Ishikawa (cell line): ENCODE measurements around the gene IKZF1.

Experiments
- CEBPB ChIP-seq: IDR thresholded peaks from 2 replicates; pipeline ENCODE4 v1.6.1; 2012
- CREB1 ChIP-seq: IDR thresholded peaks from 2 replicates; pipeline ENCODE4 v1.6.1; 2012; ENCODE audit warnings: low read depth
- FOXM1 ChIP-seq: IDR thresholded peaks from 2 replicates; pipeline ENCODE4 v1.6.1; 2012; ENCODE audit warnings: low read depth, borderline replicate concordance
- NFIC ChIP-seq: IDR thresholded peaks from 2 replicates; pipeline ENCODE4 v1.6.1; 2012
- RAD21 ChIP-seq: IDR thresholded peaks from 2 replicates; pipeline ENCODE4 v1.6.1; 2012; ENCODE audit warnings: low read depth
- TEAD4 ChIP-seq: IDR thresholded peaks from 2 replicates; pipeline ENCODE4 v1.6.1; 2012
- YY1 ChIP-seq: IDR thresholded peaks from 2 replicates; pipeline ENCODE4 v1.6.1; 2012; ENCODE audit warnings: low read depth
- ZBTB7A ChIP-seq: IDR thresholded peaks from 2 replicates; pipeline ENCODE4 v1.6.1; 2012; ENCODE audit warnings: low read depth
- TF ChIP-seq, protein P1 (sequence below): IDR thresholded peaks from 2 replicates; pipeline ENCODE4 v1.6.1; 2012; ENCODE audit warnings: low read depth, mild to moderate bottlenecking
- TF ChIP-seq, protein P2 (sequence below): IDR thresholded peaks from 2 replicates; pipeline ENCODE4 v1.6.1; 2012
- TF ChIP-seq, protein P3 (sequence below): IDR thresholded peaks from 2 replicates; pipeline ENCODE4 v1.6.1; 2012

DNA sequence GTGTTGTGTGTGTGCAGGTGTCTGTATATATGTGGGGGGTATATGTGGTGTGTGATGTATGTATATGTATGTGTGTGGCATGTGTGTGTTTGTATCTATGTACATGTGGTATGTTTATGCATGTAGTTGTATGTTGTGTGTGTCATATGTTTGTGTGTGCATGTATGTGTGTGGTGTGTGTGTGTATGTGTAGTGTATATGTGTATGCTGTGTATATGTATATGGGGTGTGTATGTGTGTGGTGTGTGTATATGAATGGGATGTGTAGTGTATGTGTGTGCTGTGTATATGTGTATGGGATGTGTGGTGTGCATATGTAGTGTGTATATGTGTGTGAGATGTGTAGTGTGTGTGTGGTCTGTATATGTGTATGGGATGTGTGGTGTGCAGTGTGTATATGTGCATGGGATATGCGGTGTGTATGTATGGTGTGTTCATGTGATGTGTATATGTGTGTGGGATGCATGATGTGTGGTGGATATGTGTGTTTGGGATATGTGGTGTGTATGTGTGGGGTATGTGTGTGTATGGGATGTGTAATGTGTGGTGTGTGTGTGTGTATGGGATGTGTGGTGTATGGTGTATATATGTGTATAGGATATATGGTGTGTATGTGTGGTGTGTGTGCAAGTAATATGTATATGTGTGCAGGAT, 30.0 kb downstream of the IKZF1 start:
- TF ChIP-seq, protein P1, sequence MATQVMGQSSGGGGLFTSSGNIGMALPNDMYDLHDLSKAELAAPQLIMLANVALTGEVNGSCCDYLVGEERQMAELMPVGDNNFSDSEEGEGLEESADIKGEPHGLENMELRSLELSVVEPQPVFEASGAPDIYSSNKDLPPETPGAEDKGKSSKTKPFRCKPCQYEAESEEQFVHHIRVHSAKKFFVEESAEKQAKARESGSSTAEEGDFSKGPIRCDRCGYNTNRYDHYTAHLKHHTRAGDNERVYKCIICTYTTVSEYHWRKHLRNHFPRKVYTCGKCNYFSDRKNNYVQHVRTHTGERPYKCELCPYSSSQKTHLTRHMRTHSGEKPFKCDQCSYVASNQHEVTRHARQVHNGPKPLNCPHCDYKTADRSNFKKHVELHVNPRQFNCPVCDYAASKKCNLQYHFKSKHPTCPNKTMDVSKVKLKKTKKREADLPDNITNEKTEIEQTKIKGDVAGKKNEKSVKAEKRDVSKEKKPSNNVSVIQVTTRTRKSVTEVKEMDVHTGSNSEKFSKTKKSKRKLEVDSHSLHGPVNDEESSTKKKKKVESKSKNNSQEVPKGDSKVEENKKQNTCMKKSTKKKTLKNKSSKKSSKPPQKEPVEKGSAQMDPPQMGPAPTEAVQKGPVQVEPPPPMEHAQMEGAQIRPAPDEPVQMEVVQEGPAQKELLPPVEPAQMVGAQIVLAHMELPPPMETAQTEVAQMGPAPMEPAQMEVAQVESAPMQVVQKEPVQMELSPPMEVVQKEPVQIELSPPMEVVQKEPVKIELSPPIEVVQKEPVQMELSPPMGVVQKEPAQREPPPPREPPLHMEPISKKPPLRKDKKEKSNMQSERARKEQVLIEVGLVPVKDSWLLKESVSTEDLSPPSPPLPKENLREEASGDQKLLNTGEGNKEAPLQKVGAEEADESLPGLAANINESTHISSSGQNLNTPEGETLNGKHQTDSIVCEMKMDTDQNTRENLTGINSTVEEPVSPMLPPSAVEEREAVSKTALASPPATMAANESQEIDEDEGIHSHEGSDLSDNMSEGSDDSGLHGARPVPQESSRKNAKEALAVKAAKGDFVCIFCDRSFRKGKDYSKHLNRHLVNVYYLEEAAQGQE = no peak
- TF ChIP-seq RAD21 (no peak), CEBPB (no peak), NFIC (no peak), CREB1 (no peak), TEAD4 (no peak), YY1 (no peak), ZBTB7A (no peak), FOXM1 (no peak)
- TF ChIP-seq, protein P2, sequence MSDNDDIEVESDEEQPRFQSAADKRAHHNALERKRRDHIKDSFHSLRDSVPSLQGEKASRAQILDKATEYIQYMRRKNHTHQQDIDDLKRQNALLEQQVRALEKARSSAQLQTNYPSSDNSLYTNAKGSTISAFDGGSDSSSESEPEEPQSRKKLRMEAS = no peak
- TF ChIP-seq, protein P3, sequence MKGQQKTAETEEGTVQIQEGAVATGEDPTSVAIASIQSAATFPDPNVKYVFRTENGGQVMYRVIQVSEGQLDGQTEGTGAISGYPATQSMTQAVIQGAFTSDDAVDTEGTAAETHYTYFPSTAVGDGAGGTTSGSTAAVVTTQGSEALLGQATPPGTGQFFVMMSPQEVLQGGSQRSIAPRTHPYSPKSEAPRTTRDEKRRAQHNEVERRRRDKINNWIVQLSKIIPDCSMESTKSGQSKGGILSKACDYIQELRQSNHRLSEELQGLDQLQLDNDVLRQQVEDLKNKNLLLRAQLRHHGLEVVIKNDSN = no peak
